ENCODE results near the gene CNTNAP4.

The CNTNAP4 gene

GRCh38 chr16:76351441-76351840 is 74.2 kb downstream of the CNTNAP4 start:
- H2AFZ ChIP-seq (ENCODE audit: low read depth, low read length) = no peak overlapping the region
- no peaks in the 10 kb centered on the region for H3K27me3 ChIP-seq (ENCODE audit: insufficient read depth, low read length, poor library complexity)
- ATAC-seq (ENCODE audit: insufficient read depth, low read depth) (no peak), DNase-seq (no peak)
- no peak overlapping the region for H3K4me2 ChIP-seq (ENCODE audit: insufficient read depth, low read length)
- TF ChIP-seq EZH2 (IDR thresholded peaks at IDR 0.05; ENCODE audit: borderline replicate concordance, low read depth, low read length, severe bottlenecking) = no peak
- TF ChIP-seq, protein P1, sequence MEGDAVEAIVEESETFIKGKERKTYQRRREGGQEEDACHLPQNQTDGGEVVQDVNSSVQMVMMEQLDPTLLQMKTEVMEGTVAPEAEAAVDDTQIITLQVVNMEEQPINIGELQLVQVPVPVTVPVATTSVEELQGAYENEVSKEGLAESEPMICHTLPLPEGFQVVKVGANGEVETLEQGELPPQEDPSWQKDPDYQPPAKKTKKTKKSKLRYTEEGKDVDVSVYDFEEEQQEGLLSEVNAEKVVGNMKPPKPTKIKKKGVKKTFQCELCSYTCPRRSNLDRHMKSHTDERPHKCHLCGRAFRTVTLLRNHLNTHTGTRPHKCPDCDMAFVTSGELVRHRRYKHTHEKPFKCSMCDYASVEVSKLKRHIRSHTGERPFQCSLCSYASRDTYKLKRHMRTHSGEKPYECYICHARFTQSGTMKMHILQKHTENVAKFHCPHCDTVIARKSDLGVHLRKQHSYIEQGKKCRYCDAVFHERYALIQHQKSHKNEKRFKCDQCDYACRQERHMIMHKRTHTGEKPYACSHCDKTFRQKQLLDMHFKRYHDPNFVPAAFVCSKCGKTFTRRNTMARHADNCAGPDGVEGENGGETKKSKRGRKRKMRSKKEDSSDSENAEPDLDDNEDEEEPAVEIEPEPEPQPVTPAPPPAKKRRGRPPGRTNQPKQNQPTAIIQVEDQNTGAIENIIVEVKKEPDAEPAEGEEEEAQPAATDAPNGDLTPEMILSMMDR (IDR thresholded peaks at IDR 0.05; ENCODE audit: borderline replicate concordance, extremely low read depth, low read length, poor library complexity, severe bottlenecking) = no peak
- H3K27ac ChIP-seq (ENCODE audit: low read length) = no peak overlapping the region
- no peaks in the 10 kb centered on the region for H3K36me3 ChIP-seq (ENCODE audit: insufficient read depth, low read length)
- H3K4me3 ChIP-seq (ENCODE audit: low read depth in 1 of 2, low read length in 2 of 2) = no peak overlapping the region
- H4K20me1 ChIP-seq (ENCODE audit: insufficient read depth, low read length) = no peaks in the 10 kb centered on the region
- no peaks in the 10 kb centered on the region for H3K9me3 ChIP-seq (ENCODE audit: insufficient read depth, low read length, severe bottlenecking)
- H3K4me1 ChIP-seq (ENCODE audit: insufficient read depth, low read length) = no peaks in the 10 kb centered on the region
- no peak overlapping the region for H3K9ac ChIP-seq (ENCODE audit: low read depth, low read length)
- H3K79me2 ChIP-seq (ENCODE audit: insufficient read depth, low read length) = no peaks in the 10 kb centered on the region

DNA sequence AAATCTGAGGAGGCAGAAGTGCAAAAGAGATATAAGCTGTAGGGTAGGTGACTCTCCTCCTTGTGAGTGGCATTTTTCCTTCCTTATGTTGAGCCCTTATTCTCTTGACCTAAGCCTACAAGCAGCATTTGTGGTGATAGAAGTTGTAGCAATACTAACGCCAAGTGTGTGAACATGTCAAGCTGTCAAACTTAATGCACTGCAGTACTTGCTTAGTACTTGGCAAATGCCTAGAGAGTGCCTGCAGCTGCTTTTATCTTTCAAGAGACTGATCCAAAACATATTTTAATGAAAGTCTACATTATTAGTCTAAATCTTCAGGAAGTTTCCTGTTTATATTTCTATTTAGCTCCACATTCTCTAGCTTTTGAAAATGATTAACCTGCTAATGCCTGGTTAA is 83.2 kb downstream of the CNTNAP4 start:
- TF ChIP-seq, protein P1 (IDR thresholded peaks at IDR 0.05; ENCODE audit: borderline replicate concordance, extremely low read depth, low read length, poor library complexity, severe bottlenecking) = no peak
- TF ChIP-seq EZH2 (IDR thresholded peaks at IDR 0.05; ENCODE audit: borderline replicate concordance, low read depth, low read length, severe bottlenecking) = no peak
- Histone ChIP-seq H4K20me1 (ENCODE audit: insufficient read depth, low read length) (no peaks in the 10 kb centered on the region), H3K79me2 (ENCODE audit: insufficient read depth, low read length) (no peaks in the 10 kb centered on the region), H3K4me3 (ENCODE audit: low read depth in 1 of 2, low read length in 2 of 2) (no peak overlapping the region), H3K4me2 (ENCODE audit: insufficient read depth, low read length) (no peak overlapping the region), H3K27me3 (ENCODE audit: insufficient read depth, low read length, poor library complexity) (no peaks in the 10 kb centered on the region), H3K9me3 (ENCODE audit: insufficient read depth, low read length, severe bottlenecking) (no peaks in the 10 kb centered on the region), H3K27ac (ENCODE audit: low read length) (no peak overlapping the region), H3K4me1 (ENCODE audit: insufficient read depth, low read length) (no peaks in the 10 kb centered on the region), H3K36me3 (ENCODE audit: insufficient read depth, low read length) (no peaks in the 10 kb centered on the region), H3K9ac (ENCODE audit: low read depth, low read length) (no peak overlapping the region), H2AFZ (ENCODE audit: low read depth, low read length) (no peak overlapping the region)
- no peak for DNase-seq
- no peak for ATAC-seq (ENCODE audit: insufficient read depth, low read depth)

DNA sequence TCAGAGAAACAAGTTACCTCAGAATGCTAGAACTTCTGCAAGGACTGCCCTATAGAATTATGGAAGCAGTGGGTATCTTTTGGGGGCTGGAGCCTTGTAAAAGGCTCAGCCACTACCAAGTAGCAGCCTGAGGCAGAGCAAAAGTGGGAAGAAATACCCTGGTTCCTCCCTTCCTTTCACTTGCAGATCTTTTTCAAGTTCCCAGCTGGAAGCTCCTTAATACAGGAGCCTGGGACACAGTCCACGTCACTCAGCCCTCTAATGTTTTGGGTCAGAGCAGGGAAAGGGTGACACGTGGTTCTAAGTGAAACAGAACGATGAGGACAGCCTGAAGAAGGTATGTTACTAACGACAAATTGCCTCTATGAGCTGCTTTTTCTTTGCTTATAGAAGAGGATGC is 93.1 kb downstream of the CNTNAP4 start:
- Histone ChIP-seq H3K79me2 (ENCODE audit: insufficient read depth, low read length) (no peaks in the 10 kb centered on the region), H3K4me1 (ENCODE audit: insufficient read depth, low read length) (no peaks in the 10 kb centered on the region), H3K4me2 (ENCODE audit: insufficient read depth, low read length) (no peak overlapping the region), H3K27ac (ENCODE audit: low read length) (no peak overlapping the region), H2AFZ (ENCODE audit: low read depth, low read length) (no peak overlapping the region), H3K27me3 (ENCODE audit: insufficient read depth, low read length, poor library complexity) (no peaks in the 10 kb centered on the region), H3K9me3 (ENCODE audit: insufficient read depth, low read length, severe bottlenecking) (no peaks in the 10 kb centered on the region), H3K9ac (ENCODE audit: low read depth, low read length) (no peak overlapping the region), H3K36me3 (ENCODE audit: insufficient read depth, low read length) (no peaks in the 10 kb centered on the region), H4K20me1 (ENCODE audit: insufficient read depth, low read length) (no peaks in the 10 kb centered on the region), H3K4me3 (ENCODE audit: low read depth in 1 of 2, low read length in 2 of 2) (no peak overlapping the region)
- ATAC-seq (ENCODE audit: insufficient read depth, low read depth) (no peak), DNase-seq (no peak)
- TF ChIP-seq, protein P1 (IDR thresholded peaks at IDR 0.05; ENCODE audit: borderline replicate concordance, extremely low read depth, low read length, poor library complexity, severe bottlenecking) = no peak
- TF ChIP-seq EZH2 (IDR thresholded peaks at IDR 0.05; ENCODE audit: borderline replicate concordance, low read depth, low read length, severe bottlenecking) = no peak

DNA sequence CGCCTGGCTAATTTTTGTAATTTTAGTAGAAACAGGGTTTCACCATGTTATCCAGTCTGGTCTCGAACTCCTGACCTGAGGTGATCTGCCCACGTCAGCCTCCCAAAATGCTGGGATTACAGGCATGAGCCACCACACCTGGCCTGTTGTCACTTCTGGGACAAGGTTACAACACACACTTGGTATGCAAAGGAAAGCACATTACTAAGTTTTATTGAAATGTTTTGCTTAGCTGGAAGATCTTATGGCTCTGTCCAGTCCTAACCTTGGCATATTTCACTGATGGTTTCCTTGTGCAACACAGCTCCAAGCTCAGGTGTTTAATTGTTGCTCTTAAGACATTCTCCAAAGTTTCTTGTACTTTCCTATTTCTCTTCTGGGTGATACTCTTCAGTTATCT is 94.2 kb downstream of the CNTNAP4 start:
- no peak overlapping the region for H3K27ac ChIP-seq (ENCODE audit: low read length)
- ATAC-seq (ENCODE audit: insufficient read depth, low read depth) (no peak), DNase-seq (no peak)
- H3K9ac ChIP-seq (ENCODE audit: low read depth, low read length) = no peak overlapping the region
- H3K9me3 ChIP-seq (ENCODE audit: insufficient read depth, low read length, severe bottlenecking) = no peaks in the 10 kb centered on the region
- no peaks in the 10 kb centered on the region for H4K20me1 ChIP-seq (ENCODE audit: insufficient read depth, low read length)
- H3K27me3 ChIP-seq (ENCODE audit: insufficient read depth, low read length, poor library complexity) = no peaks in the 10 kb centered on the region
- H3K4me2 ChIP-seq (ENCODE audit: insufficient read depth, low read length) = no peak overlapping the region
- TF ChIP-seq EZH2 (IDR thresholded peaks at IDR 0.05; ENCODE audit: borderline replicate concordance, low read depth, low read length, severe bottlenecking) = no peak
- TF ChIP-seq, protein P1 (IDR thresholded peaks at IDR 0.05; ENCODE audit: borderline replicate concordance, extremely low read depth, low read length, poor library complexity, severe bottlenecking) = no peak
- H3K36me3 ChIP-seq (ENCODE audit: insufficient read depth, low read length) = no peaks in the 10 kb centered on the region
- no peak overlapping the region for H3K4me3 ChIP-seq (ENCODE audit: low read depth in 1 of 2, low read length in 2 of 2)
- H3K4me1 ChIP-seq (ENCODE audit: insufficient read depth, low read length) = no peaks in the 10 kb centered on the region
- H2AFZ ChIP-seq (ENCODE audit: low read depth, low read length) = no peak overlapping the region
- no peaks in the 10 kb centered on the region for H3K79me2 ChIP-seq (ENCODE audit: insufficient read depth, low read length)

Data from DND-41 (cell line).